Lower leg skin (tissue), 3 donors: ENCODE results near the gene TMEM164.

Experiments used
- POLR2A ChIP-seq, 2 donors: fragments of 450-650 bp; IDR thresholded peaks; one replicate each; pipeline ENCODE4 v1.6.1; 2016 to 2017; ENCODE audit warnings: antibody characterized with exemption in 2 of 2, mild to moderate bottlenecking in 1 of 2, moderate library complexity in 1 of 2
- TF ChIP-seq, protein P1 (sequence below), 3 donors: fragments of 450-650 bp; IDR thresholded peaks; one replicate each; pipeline ENCODE4 v1.5.1; 2016; ENCODE audit warnings: antibody characterized with exemption in 3 of 3, mild to moderate bottlenecking in 3 of 3, moderate library complexity in 2 of 3

DNA sequence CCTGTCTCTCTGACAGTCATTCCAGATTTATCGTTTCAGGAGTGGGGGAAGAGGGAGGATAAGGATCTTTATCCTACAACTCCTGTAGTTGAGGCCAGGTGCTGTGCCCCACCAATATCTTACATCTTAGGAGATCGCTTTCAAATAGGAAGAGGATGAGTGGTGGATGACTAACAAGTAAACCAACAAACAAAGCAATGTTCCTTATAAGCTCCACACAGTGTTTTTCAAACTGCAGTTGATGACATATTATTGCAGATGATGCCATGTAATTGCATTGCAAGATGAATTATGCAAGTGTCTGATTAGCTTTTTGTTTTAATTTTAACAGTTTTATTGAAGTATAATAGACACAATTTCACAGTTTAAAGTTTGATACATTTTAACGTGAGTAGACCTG lies 35.8 kb upstream of the TMEM164 start:
- TF ChIP-seq, protein P1, sequence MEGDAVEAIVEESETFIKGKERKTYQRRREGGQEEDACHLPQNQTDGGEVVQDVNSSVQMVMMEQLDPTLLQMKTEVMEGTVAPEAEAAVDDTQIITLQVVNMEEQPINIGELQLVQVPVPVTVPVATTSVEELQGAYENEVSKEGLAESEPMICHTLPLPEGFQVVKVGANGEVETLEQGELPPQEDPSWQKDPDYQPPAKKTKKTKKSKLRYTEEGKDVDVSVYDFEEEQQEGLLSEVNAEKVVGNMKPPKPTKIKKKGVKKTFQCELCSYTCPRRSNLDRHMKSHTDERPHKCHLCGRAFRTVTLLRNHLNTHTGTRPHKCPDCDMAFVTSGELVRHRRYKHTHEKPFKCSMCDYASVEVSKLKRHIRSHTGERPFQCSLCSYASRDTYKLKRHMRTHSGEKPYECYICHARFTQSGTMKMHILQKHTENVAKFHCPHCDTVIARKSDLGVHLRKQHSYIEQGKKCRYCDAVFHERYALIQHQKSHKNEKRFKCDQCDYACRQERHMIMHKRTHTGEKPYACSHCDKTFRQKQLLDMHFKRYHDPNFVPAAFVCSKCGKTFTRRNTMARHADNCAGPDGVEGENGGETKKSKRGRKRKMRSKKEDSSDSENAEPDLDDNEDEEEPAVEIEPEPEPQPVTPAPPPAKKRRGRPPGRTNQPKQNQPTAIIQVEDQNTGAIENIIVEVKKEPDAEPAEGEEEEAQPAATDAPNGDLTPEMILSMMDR (IDR thresholded peaks at IDR 0.05), result no peak
- no peak for TF ChIP-seq POLR2A (IDR thresholded peaks at IDR 0.05)
